GM23338 (cell line): ENCODE measurements around the gene ABCF1. TPM values are rescaled to one million over a fixed set of nuclear protein-coding genes. Genes with fewer than 3 reads are reported as not detected.

Experiments used
- microRNA counts: library from miRNA; unstranded; fragments of <30 nt; microRNA quantifications from one replicate; lab custom pipeline; 2017
- microRNA-seq: library from miRNA; unstranded; fragments of <30 nt; microRNA quantifications from one replicate; pipeline ENCODE4, GENCODE V29; 2017
- polyA plus RNA-seq: library from polyadenylated mRNA; unstranded; fragments of >200 nt; fragmentation: Nextera tagmentation; extraction: Ambion mirVana; gene quantifications from 2 replicates; pipeline ENCODE4 v1.2.1, GENCODE V29; 2016
- small RNA-seq: library from RNA; depleted of rRNA; stranded (forward); fragments of <200 nt; gene quantifications from one replicate; pipeline ENCODE3, GENCODE V24; 2014; ENCODE audit warnings: low replicate concordance
- total RNA-seq: library from RNA; depleted of rRNA; stranded (reverse); fragments of >200 nt; shearing (Covaris generic); gene quantifications from 2 replicates; pipeline ENCODE4 v1.2.3, GENCODE V29; 2014; rRNA removed
- TF ChIP-seq, protein P1 (sequence below), 2 experiments: fragments of 200-600 bp in 1 of 2; sonication (generic) in 1 of 2; conservative IDR thresholded peaks; 2 replicates each; pipeline versions ENCODE4 v1.5.1 to v1.6.1; 2016 to 2017; ENCODE audit warnings: antibody characterized with exemption in 2 of 2, low read depth in 2 of 2, mild to moderate bottlenecking in 2 of 2, moderate library complexity in 1 of 2

Gene ABCF1
- total and polyA plus RNA-seq, 2 experiments from 2014 or later: 92.6 to 244 TPM

DNA sequence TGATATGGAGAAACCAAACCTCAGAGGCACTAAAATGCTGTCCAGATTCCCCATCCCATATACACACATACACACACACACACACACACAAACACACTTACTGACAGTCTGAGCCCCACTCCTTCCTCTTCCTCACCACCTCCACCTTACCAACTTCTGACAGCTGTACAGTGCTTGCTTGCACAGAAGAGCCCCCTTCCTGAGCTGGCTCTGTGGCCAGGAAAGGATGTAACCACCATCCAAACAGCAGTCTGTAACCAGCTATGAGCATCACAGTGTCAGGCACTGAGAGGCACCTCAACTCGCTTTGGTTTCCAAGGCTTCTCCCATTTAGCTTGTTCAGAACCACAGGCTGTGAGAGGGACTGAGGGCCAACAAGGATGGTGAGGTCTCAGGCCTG, 69.8 kb downstream of the ABCF1 start (continued):
- TF ChIP-seq, protein P1, sequence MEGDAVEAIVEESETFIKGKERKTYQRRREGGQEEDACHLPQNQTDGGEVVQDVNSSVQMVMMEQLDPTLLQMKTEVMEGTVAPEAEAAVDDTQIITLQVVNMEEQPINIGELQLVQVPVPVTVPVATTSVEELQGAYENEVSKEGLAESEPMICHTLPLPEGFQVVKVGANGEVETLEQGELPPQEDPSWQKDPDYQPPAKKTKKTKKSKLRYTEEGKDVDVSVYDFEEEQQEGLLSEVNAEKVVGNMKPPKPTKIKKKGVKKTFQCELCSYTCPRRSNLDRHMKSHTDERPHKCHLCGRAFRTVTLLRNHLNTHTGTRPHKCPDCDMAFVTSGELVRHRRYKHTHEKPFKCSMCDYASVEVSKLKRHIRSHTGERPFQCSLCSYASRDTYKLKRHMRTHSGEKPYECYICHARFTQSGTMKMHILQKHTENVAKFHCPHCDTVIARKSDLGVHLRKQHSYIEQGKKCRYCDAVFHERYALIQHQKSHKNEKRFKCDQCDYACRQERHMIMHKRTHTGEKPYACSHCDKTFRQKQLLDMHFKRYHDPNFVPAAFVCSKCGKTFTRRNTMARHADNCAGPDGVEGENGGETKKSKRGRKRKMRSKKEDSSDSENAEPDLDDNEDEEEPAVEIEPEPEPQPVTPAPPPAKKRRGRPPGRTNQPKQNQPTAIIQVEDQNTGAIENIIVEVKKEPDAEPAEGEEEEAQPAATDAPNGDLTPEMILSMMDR (conservative IDR thresholded peaks at IDR 0.05; ENCODE audit: low read depth in 2 of 2): no peak

MicroRNAs encoded within 50 kb of the gene (microRNA counts, 767-probe panel; counts per million panel counts)
- not detected for microRNA hsa-miR-877-5p (lab: Ali Mortazavi, UCI)

Small RNA genes lying within 50 kb of the gene (microRNA-seq; reads per million reads assigned to microRNA genes)
- 112 reads per million, percentile 66 among the genes with 10 or more reads in this experiment for gene MIR877

Small RNA genes lying within 50 kb of the gene (small RNA-seq; reads per million reads assigned to genes)
- 2.3 reads per million, percentile 84 among the genes with 10 or more reads in this experiment for gene MIR877

Other genes with a start within 250 kb of the ABCF1 start
- gene TRIM39, start 244.5 kb upstream of the ABCF1 start, total RNA-seq: 14.6 and 19.2 TPM in 2 replicates
- gene TRIM39, start 244.5 kb upstream of the ABCF1 start, polyA plus RNA-seq: 5.4 and 5.9 TPM in 2 replicates
- 63.7 and 79.3 TPM in 2 replicates for gene RPP21, start 226.3 kb upstream of the ABCF1 start, total RNA-seq
- gene RPP21, start 226.3 kb upstream of the ABCF1 start, polyA plus RNA-seq: 161 and 178 TPM in 2 replicates
- gene HLA-E, start 81.9 kb upstream of the ABCF1 start, total RNA-seq: 36.0 and 44.2 TPM in 2 replicates
- 15.6 and 15.9 TPM in 2 replicates for gene HLA-E, start 81.9 kb upstream of the ABCF1 start, polyA plus RNA-seq
- gene GNL1, start 15.0 kb upstream of the ABCF1 start, total RNA-seq: 29.6 and 42.5 TPM in 2 replicates
- gene GNL1, start 15.0 kb upstream of the ABCF1 start, polyA plus RNA-seq: 30.8 and 31.4 TPM in 2 replicates
- 7.5 and 15.2 TPM in 2 replicates for gene PRR3, start 14.1 kb upstream of the ABCF1 start, total RNA-seq
- 8.2 and 10.9 TPM in 2 replicates for gene PRR3, start 14.1 kb upstream of the ABCF1 start, polyA plus RNA-seq
- gene PPP1R10, start 45.8 kb downstream of the ABCF1 start, total RNA-seq: 41.0 and 41.3 TPM in 2 replicates
- gene PPP1R10, start 45.8 kb downstream of the ABCF1 start, polyA plus RNA-seq: 41.9 and 42.9 TPM in 2 replicates
- 49.1 and 49.2 TPM in 2 replicates for gene MRPS18B, start 46.4 kb downstream of the ABCF1 start, total RNA-seq
- gene MRPS18B, start 46.4 kb downstream of the ABCF1 start, polyA plus RNA-seq: 73.6 and 78.8 TPM in 2 replicates
- 8.9 and 12.8 TPM in 2 replicates for gene ATAT1, start 55.4 kb downstream of the ABCF1 start, total RNA-seq
- 20.6 and 23.0 TPM in 2 replicates for gene ATAT1, start 55.4 kb downstream of the ABCF1 start, polyA plus RNA-seq
- gene C6orf136, start 75.7 kb downstream of the ABCF1 start, total RNA-seq: 4.7 and 12.5 TPM in 2 replicates
- gene C6orf136, start 75.7 kb downstream of the ABCF1 start, polyA plus RNA-seq: 24.5 and 27.5 TPM in 2 replicates
- 30.8 and 31.3 TPM in 2 replicates for gene DHX16, start 101.6 kb downstream of the ABCF1 start, total RNA-seq
- 16.0 and 16.2 TPM in 2 replicates for gene DHX16, start 101.6 kb downstream of the ABCF1 start, polyA plus RNA-seq
- 18.2 and 19.2 TPM in 2 replicates for gene PPP1R18, start 115.2 kb downstream of the ABCF1 start, total RNA-seq
- gene PPP1R18, start 115.2 kb downstream of the ABCF1 start, polyA plus RNA-seq: 17.1 and 21.2 TPM in 2 replicates
- 11.3 and 13.8 TPM in 2 replicates for gene NRM, start 119.5 kb downstream of the ABCF1 start, total RNA-seq
- 29.7 and 33.8 TPM in 2 replicates for gene NRM, start 119.5 kb downstream of the ABCF1 start, polyA plus RNA-seq
- 28.9 and 32.7 TPM in 2 replicates for gene MDC1, start 145.8 kb downstream of the ABCF1 start, total RNA-seq
- 17.2 and 19.7 TPM in 2 replicates for gene MDC1, start 145.8 kb downstream of the ABCF1 start, polyA plus RNA-seq
- 1,591 and 1,704 TPM in 2 replicates for gene TUBB, start 148.9 kb downstream of the ABCF1 start, total RNA-seq
- 1,041 and 1,059 TPM in 2 replicates for gene TUBB, start 148.9 kb downstream of the ABCF1 start, polyA plus RNA-seq
- 70.4 and 94.5 TPM in 2 replicates for gene FLOT1, start 171.2 kb downstream of the ABCF1 start, total RNA-seq
- gene FLOT1, start 171.2 kb downstream of the ABCF1 start, polyA plus RNA-seq: 72.2 and 75.1 TPM in 2 replicates
- gene IER3, start 173.1 kb downstream of the ABCF1 start, total RNA-seq: 14.1 and 19.9 TPM in 2 replicates
- 21.2 and 23.3 TPM in 2 replicates for gene IER3, start 173.1 kb downstream of the ABCF1 start, polyA plus RNA-seq